Measurements from ENCODE around the gene JAKMIP3.

The JAKMIP3 gene

GRCh38 chr10:132109341-132110110, 43.8 kb downstream of the JAKMIP3 start:
- H3K27me3 ChIP-seq (ENCODE audit: low read depth, low read length), result no peaks in the 10 kb centered on the region
- no peaks in the 10 kb centered on the region for H3K36me3 ChIP-seq (ENCODE audit: control insufficient read depth in 1 of 2, insufficient read depth in 2 of 2, low read length in 2 of 2)
- H3K9me3 ChIP-seq (ENCODE audit: control insufficient read depth in 1 of 2, low read length in 2 of 2), result no peaks in the 10 kb centered on the region
- no peak overlapping the region for H3K4me3 ChIP-seq (ENCODE audit: low read depth in 1 of 2, low read length in 2 of 2)
- H3K4me1 ChIP-seq (ENCODE audit: control insufficient read depth in 1 of 2, insufficient read depth in 2 of 2, low read length in 2 of 2), result no peaks in the 10 kb centered on the region
- no peak overlapping the region for H3K27ac ChIP-seq (ENCODE audit: low read length)

- H3K4me1 ChIP-seq (ENCODE audit: control insufficient read depth in 1 of 2, insufficient read depth in 2 of 2, low read length in 2 of 2), result no peaks in the 10 kb centered on the region
- H3K4me3 ChIP-seq (ENCODE audit: low read depth in 1 of 2, low read length in 2 of 2), result no peak overlapping the region
- no peaks in the 10 kb centered on the region for H3K9me3 ChIP-seq (ENCODE audit: control insufficient read depth in 1 of 2, low read length in 2 of 2)
- H3K36me3 ChIP-seq (ENCODE audit: control insufficient read depth in 1 of 2, insufficient read depth in 2 of 2, low read length in 2 of 2), result no peaks in the 10 kb centered on the region
- no peak overlapping the region for H3K27ac ChIP-seq (ENCODE audit: low read length)
- no peaks in the 10 kb centered on the region for H3K27me3 ChIP-seq (ENCODE audit: low read depth, low read length)
Observed at GRCh38 chr10:132110111-132110521, 44.4 kb downstream of the JAKMIP3 start.

DNA sequence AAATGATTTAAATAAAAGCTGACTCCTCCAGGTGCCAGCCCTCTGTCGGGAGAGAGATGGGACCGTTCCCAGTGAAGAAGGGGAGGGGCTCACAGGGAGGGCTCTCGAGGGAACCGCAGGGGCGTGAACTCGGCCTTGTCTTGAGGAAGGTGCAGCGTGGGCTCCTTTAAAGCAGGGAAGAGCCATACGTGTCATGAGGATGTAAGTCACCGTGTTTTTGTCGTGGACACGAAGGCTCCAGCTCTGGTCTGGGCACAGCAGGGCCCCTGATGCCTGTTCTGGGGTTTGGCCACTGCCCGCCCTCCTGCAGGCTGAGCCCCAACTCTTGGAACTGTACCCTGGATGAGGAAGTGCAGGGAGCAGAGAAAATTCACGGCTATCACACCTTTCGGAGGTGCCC, 45.0 kb downstream of the JAKMIP3 start:
- no peak overlapping the region for H3K27ac ChIP-seq (ENCODE audit: low read length)
- H3K27me3 ChIP-seq (ENCODE audit: low read depth, low read length), result no peaks in the 10 kb centered on the region
- H3K4me1 ChIP-seq (ENCODE audit: control insufficient read depth in 1 of 2, insufficient read depth in 2 of 2, low read length in 2 of 2), result no peaks in the 10 kb centered on the region
- H3K9me3 ChIP-seq (ENCODE audit: control insufficient read depth in 1 of 2, low read length in 2 of 2), result no peaks in the 10 kb centered on the region
- H3K4me3 ChIP-seq (ENCODE audit: low read depth in 1 of 2, low read length in 2 of 2), result no peak overlapping the region
- no peaks in the 10 kb centered on the region for H3K36me3 ChIP-seq (ENCODE audit: control insufficient read depth in 1 of 2, insufficient read depth in 2 of 2, low read length in 2 of 2)

GRCh38 chr10:132111121-132111731, 45.5 kb downstream of the JAKMIP3 start:
- Histone ChIP-seq H3K9me3 (ENCODE audit: control insufficient read depth in 1 of 2, low read length in 2 of 2) (no peaks in the 10 kb centered on the region), H3K4me1 (ENCODE audit: control insufficient read depth in 1 of 2, insufficient read depth in 2 of 2, low read length in 2 of 2) (no peaks in the 10 kb centered on the region), H3K4me3 (ENCODE audit: low read depth in 1 of 2, low read length in 2 of 2) (no peak overlapping the region), H3K27me3 (ENCODE audit: low read depth, low read length) (no peaks in the 10 kb centered on the region), H3K36me3 (ENCODE audit: control insufficient read depth in 1 of 2, insufficient read depth in 2 of 2, low read length in 2 of 2) (no peaks in the 10 kb centered on the region), H3K27ac (ENCODE audit: low read length) (no peak overlapping the region)

DNA sequence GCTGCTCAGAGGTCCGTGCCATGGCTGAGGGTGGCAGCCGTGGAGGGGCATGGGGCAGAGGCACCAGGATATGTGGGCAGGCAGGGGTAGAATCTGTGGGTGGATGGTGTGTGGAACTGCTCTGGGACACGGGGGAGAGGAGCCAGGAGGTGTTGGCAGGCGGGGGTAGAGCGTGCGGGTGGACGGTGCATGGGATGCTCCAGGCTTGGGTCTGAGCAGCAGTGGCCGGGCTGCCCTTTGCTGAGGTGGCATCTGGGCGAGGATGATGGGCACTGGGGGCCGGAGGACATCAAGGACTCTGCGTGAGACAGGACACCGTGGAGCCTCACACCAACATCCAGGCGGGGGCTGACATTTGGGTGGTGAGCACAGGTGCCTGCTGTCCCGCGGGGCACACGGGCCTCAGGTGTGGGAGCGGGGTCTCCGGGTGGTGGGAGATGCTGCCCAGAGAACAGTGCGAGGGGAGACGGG, 46.2 kb downstream of the JAKMIP3 start:
- no peaks in the 10 kb centered on the region for H3K36me3 ChIP-seq (ENCODE audit: control insufficient read depth in 1 of 2, insufficient read depth in 2 of 2, low read length in 2 of 2)
- no peaks in the 10 kb centered on the region for H3K9me3 ChIP-seq (ENCODE audit: control insufficient read depth in 1 of 2, low read length in 2 of 2)
- H3K4me1 ChIP-seq (ENCODE audit: control insufficient read depth in 1 of 2, insufficient read depth in 2 of 2, low read length in 2 of 2), result no peaks in the 10 kb centered on the region
- no peaks in the 10 kb centered on the region for H3K27me3 ChIP-seq (ENCODE audit: low read depth, low read length)
- H3K4me3 ChIP-seq (ENCODE audit: low read depth in 1 of 2, low read length in 2 of 2), result no peak overlapping the region
- H3K27ac ChIP-seq (ENCODE audit: low read length), result no peak overlapping the region

DNA sequence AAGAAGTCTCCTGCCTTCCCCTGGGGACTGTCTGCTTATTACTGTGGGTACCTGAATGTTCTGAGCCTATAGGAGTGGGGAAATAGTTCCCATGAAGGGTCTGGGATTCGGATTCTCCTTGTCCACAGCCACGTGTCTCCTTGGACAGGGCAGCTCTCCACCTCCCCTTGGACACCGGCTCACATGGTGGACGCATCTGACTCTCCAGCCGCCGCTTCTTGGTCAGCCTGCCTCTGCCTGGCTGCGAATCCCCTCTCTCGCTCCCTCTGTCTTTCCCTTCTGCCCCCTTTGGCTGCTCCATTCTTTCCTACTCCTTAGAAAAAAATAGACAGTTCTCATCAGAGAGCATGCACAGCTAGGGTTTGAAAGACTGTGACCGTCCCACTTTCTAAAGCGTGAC, 46.9 kb downstream of the JAKMIP3 start:
- Histone ChIP-seq H3K27ac (ENCODE audit: low read length) (no peak overlapping the region), H3K27me3 (ENCODE audit: low read depth, low read length) (no peaks in the 10 kb centered on the region), H3K4me3 (ENCODE audit: low read depth in 1 of 2, low read length in 2 of 2) (no peak overlapping the region), H3K36me3 (ENCODE audit: control insufficient read depth in 1 of 2, insufficient read depth in 2 of 2, low read length in 2 of 2) (no peaks in the 10 kb centered on the region), H3K9me3 (ENCODE audit: control insufficient read depth in 1 of 2, low read length in 2 of 2) (no peaks in the 10 kb centered on the region), H3K4me1 (ENCODE audit: control insufficient read depth in 1 of 2, insufficient read depth in 2 of 2, low read length in 2 of 2) (no peaks in the 10 kb centered on the region)

DNA sequence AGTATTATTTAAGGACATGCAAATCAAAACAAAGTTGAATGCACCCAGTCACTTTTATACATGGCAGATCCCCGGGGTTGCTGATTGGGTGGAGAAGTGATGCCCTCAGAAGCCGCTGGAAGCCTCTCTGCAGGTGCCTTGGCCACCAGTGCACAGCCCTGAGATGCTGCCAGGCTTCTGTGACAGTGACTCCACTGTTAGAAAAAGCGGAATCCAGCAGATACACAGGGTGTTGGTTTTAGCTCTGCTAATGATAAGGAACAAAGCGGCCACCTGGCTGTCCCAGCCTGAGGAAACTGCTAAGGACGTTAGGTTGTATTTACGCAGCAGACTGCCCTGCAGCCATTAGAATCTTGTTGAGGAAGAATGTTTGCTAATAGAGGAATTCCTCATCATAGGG, 47.5 kb downstream of the JAKMIP3 start:
- Histone ChIP-seq H3K27ac (ENCODE audit: low read length) (no peak overlapping the region), H3K36me3 (ENCODE audit: control insufficient read depth in 1 of 2, insufficient read depth in 2 of 2, low read length in 2 of 2) (no peaks in the 10 kb centered on the region), H3K4me1 (ENCODE audit: control insufficient read depth in 1 of 2, insufficient read depth in 2 of 2, low read length in 2 of 2) (no peaks in the 10 kb centered on the region), H3K27me3 (ENCODE audit: low read depth, low read length) (no peaks in the 10 kb centered on the region), H3K9me3 (ENCODE audit: control insufficient read depth in 1 of 2, low read length in 2 of 2) (no peaks in the 10 kb centered on the region), H3K4me3 (ENCODE audit: low read depth in 1 of 2, low read length in 2 of 2) (no peak overlapping the region)

GRCh38 chr10:132113766-132114365, 48.1 kb downstream of the JAKMIP3 start:
- Histone ChIP-seq H3K27me3 (ENCODE audit: low read depth, low read length) (no peaks in the 10 kb centered on the region), H3K4me1 (ENCODE audit: control insufficient read depth in 1 of 2, insufficient read depth in 2 of 2, low read length in 2 of 2) (no peaks in the 10 kb centered on the region), H3K4me3 (ENCODE audit: low read depth in 1 of 2, low read length in 2 of 2) (no peak overlapping the region), H3K36me3 (ENCODE audit: control insufficient read depth in 1 of 2, insufficient read depth in 2 of 2, low read length in 2 of 2) (no peaks in the 10 kb centered on the region), H3K27ac (ENCODE audit: low read length) (no peak overlapping the region), H3K9me3 (ENCODE audit: control insufficient read depth in 1 of 2, low read length in 2 of 2) (no peaks in the 10 kb centered on the region)

- no peak overlapping the region for H3K4me3 ChIP-seq (ENCODE audit: low read depth in 1 of 2, low read length in 2 of 2)
- no peaks in the 10 kb centered on the region for H3K9me3 ChIP-seq (ENCODE audit: control insufficient read depth in 1 of 2, low read length in 2 of 2)
- H3K27ac ChIP-seq (ENCODE audit: low read length), result no peak overlapping the region
- H3K27me3 ChIP-seq (ENCODE audit: low read depth, low read length), result no peaks in the 10 kb centered on the region
- no peaks in the 10 kb centered on the region for H3K36me3 ChIP-seq (ENCODE audit: control insufficient read depth in 1 of 2, insufficient read depth in 2 of 2, low read length in 2 of 2)
- H3K4me1 ChIP-seq (ENCODE audit: control insufficient read depth in 1 of 2, insufficient read depth in 2 of 2, low read length in 2 of 2), result no peaks in the 10 kb centered on the region
Observed at GRCh38 chr10:132114953-132115520, 49.3 kb downstream of the JAKMIP3 start.

Measured in muscle layer of duodenum (tissue), 2 donors.